Measurements from ENCODE around the gene PSMD1.

DNA sequence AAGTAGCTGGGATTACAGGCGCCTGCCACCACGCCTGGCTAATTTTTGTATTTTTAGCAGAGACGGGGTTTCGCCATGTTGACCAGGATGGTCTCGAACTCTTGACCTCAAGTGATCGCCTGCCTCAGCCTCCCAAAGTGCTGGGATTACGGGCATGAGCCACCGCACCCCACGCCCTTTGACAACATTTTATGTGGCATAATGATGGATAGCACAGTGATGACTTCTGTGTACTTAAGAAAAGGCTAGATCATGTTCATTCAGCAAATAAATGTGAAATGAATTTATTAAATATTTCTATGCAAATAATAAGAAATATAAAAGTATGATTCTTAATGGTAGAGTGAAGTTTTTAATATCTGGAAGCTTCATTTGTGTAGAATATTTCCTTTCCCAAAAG is 70.8 kb downstream of the PSMD1 start:
- TF ChIP-seq, protein P1, sequence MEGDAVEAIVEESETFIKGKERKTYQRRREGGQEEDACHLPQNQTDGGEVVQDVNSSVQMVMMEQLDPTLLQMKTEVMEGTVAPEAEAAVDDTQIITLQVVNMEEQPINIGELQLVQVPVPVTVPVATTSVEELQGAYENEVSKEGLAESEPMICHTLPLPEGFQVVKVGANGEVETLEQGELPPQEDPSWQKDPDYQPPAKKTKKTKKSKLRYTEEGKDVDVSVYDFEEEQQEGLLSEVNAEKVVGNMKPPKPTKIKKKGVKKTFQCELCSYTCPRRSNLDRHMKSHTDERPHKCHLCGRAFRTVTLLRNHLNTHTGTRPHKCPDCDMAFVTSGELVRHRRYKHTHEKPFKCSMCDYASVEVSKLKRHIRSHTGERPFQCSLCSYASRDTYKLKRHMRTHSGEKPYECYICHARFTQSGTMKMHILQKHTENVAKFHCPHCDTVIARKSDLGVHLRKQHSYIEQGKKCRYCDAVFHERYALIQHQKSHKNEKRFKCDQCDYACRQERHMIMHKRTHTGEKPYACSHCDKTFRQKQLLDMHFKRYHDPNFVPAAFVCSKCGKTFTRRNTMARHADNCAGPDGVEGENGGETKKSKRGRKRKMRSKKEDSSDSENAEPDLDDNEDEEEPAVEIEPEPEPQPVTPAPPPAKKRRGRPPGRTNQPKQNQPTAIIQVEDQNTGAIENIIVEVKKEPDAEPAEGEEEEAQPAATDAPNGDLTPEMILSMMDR (IDR thresholded peaks at IDR 0.05) = no peak
- TF ChIP-seq POLR2AphosphoS5 (IDR thresholded peaks at IDR 0.05) (no peak), EP300 (IDR thresholded peaks at IDR 0.05; ENCODE audit: low read depth) (no peak), POLR2A (IDR thresholded peaks at IDR 0.05) (no peak)
